ENCODE results near the gene DNM2.

GRCh38 chr19:10748927-10749434, 31.1 kb downstream of the DNM2 start:
- TF ChIP-seq CTCF (IDR thresholded peaks at IDR 0.05; ENCODE audit: low read depth, low read length) = no peak
- TF ChIP-seq MAX (IDR thresholded peaks at IDR 0.05; ENCODE audit: low read depth, low read length) = peak; percentile 74
